ENCODE data around the gene DCAF16.

Gene DCAF16

GRCh38 chr4:17765514-17766286 is 44.9 kb downstream of the DCAF16 start:
- Histone ChIP-seq H3K4me1 (ENCODE audit: control insufficient read depth, insufficient read depth, low read length, poor library complexity, severe bottlenecking) (no peaks in the 10 kb centered on the region), H3K4me3 (ENCODE audit: extremely low read depth, insufficient read depth, low read length, poor library complexity, severe bottlenecking) (no peak overlapping the region), H3K36me3 (ENCODE audit: control insufficient read depth, insufficient read depth, low read length) (no peaks in the 10 kb centered on the region), H3K27ac (ENCODE audit: low read depth, low read length, severe bottlenecking) (no peak overlapping the region), H3K9me3 (ENCODE audit: control insufficient read depth, low read length) (peaks cover 7% of the 10 kb centered on the region)
- WGBS, 2 experiments (ENCODE audit: insufficient coverage in 2 of 2), result 88 to 100% methylated on average over 2 to 11 of the region's 11 CpGs

GRCh38 chr4:17763931-17764330 is 46.6 kb downstream of the DCAF16 start:
- Histone ChIP-seq H3K4me1 (ENCODE audit: control insufficient read depth, insufficient read depth, low read length, poor library complexity, severe bottlenecking) (no peaks in the 10 kb centered on the region), H3K9me3 (ENCODE audit: control insufficient read depth, low read length) (peaks cover 7% of the 10 kb centered on the region)
- WGBS, 2 experiments (ENCODE audit: insufficient coverage in 2 of 2), result 57 to 78% methylated on average over 4 to 5 of the region's 5 CpGs

GRCh38 chr4:17763416-17763815 is 47.1 kb downstream of the DCAF16 start:
- Histone ChIP-seq H3K9me3 (ENCODE audit: control insufficient read depth, low read length) (peaks cover 7% of the 10 kb centered on the region), H3K4me1 (ENCODE audit: control insufficient read depth, insufficient read depth, low read length, poor library complexity, severe bottlenecking) (no peaks in the 10 kb centered on the region), H3K4me3 (ENCODE audit: extremely low read depth, insufficient read depth, low read length, poor library complexity, severe bottlenecking) (no peak overlapping the region), H3K27ac (ENCODE audit: low read depth, low read length, severe bottlenecking) (no peak overlapping the region), H3K36me3 (ENCODE audit: control insufficient read depth, insufficient read depth, low read length) (no peaks in the 10 kb centered on the region)
- WGBS, 2 experiments (ENCODE audit: insufficient coverage in 2 of 2), result 87 to 100% methylated on average over 2 to 3 of the region's 3 CpGs

More at GRCh38 chr4:17763931-17764330, 46.6 kb downstream of the DCAF16 start:
- no peak overlapping the region for H3K27ac ChIP-seq (ENCODE audit: low read depth, low read length, severe bottlenecking)
- H3K36me3 ChIP-seq (ENCODE audit: control insufficient read depth, insufficient read depth, low read length), result no peaks in the 10 kb centered on the region
- H3K4me3 ChIP-seq (ENCODE audit: extremely low read depth, insufficient read depth, low read length, poor library complexity, severe bottlenecking), result no peak overlapping the region

GRCh38 chr4:17762726-17763125 is 47.8 kb downstream of the DCAF16 start:
- no peak overlapping the region for H3K27ac ChIP-seq (ENCODE audit: low read depth, low read length, severe bottlenecking)
- H3K4me1 ChIP-seq (ENCODE audit: control insufficient read depth, insufficient read depth, low read length, poor library complexity, severe bottlenecking), result no peaks in the 10 kb centered on the region
- H3K4me3 ChIP-seq (ENCODE audit: extremely low read depth, insufficient read depth, low read length, poor library complexity, severe bottlenecking), result no peak overlapping the region
- no peaks in the 10 kb centered on the region for H3K36me3 ChIP-seq (ENCODE audit: control insufficient read depth, insufficient read depth, low read length)
- WGBS, 2 experiments (ENCODE audit: insufficient coverage in 2 of 2), result 79 to 100% methylated on average over 1 of the region's 1 CpG
- peaks cover 7% of the 10 kb centered on the region for H3K9me3 ChIP-seq (ENCODE audit: control insufficient read depth, low read length)

GRCh38 chr4:17761062-17761461 is 49.5 kb downstream of the DCAF16 start:
- no peak overlapping the region for H3K4me3 ChIP-seq (ENCODE audit: extremely low read depth, insufficient read depth, low read length, poor library complexity, severe bottlenecking)
- H3K9me3 ChIP-seq (ENCODE audit: control insufficient read depth, low read length), result no peaks in the 10 kb centered on the region
- WGBS, 2 experiments (ENCODE audit: insufficient coverage in 2 of 2), result 57 to 60% methylated on average over 1 of the region's 1 CpG
- H3K4me1 ChIP-seq (ENCODE audit: control insufficient read depth, insufficient read depth, low read length, poor library complexity, severe bottlenecking), result no peaks in the 10 kb centered on the region
- no peak overlapping the region for H3K27ac ChIP-seq (ENCODE audit: low read depth, low read length, severe bottlenecking)
- no peaks in the 10 kb centered on the region for H3K36me3 ChIP-seq (ENCODE audit: control insufficient read depth, insufficient read depth, low read length)

- Histone ChIP-seq H3K4me1 (ENCODE audit: control insufficient read depth, insufficient read depth, low read length, poor library complexity, severe bottlenecking) (no peaks in the 10 kb centered on the region), H3K36me3 (ENCODE audit: control insufficient read depth, insufficient read depth, low read length) (no peaks in the 10 kb centered on the region), H3K9me3 (ENCODE audit: control insufficient read depth, low read length) (no peaks in the 10 kb centered on the region), H3K27ac (ENCODE audit: low read depth, low read length, severe bottlenecking) (no peak overlapping the region), H3K4me3 (ENCODE audit: extremely low read depth, insufficient read depth, low read length, poor library complexity, severe bottlenecking) (no peak overlapping the region)
- 50 to 60% methylated on average over 6 of the region's 6 CpGs for WGBS, 2 experiments (ENCODE audit: insufficient coverage in 2 of 2)
Measured at GRCh38 chr4:17760626-17761025, 49.9 kb downstream of the DCAF16 start.

GRCh38 chr4:17758485-17758884 is 52.1 kb downstream of the DCAF16 start:
- no peak overlapping the region for H3K4me3 ChIP-seq (ENCODE audit: extremely low read depth, insufficient read depth, low read length, poor library complexity, severe bottlenecking)
- no peaks in the 10 kb centered on the region for H3K36me3 ChIP-seq (ENCODE audit: control insufficient read depth, insufficient read depth, low read length)
- no peak overlapping the region for H3K27ac ChIP-seq (ENCODE audit: low read depth, low read length, severe bottlenecking)
- 51 to 70% methylated on average over 2 of the region's 5 CpGs for WGBS, 2 experiments (ENCODE audit: insufficient coverage in 2 of 2)
- no peaks in the 10 kb centered on the region for H3K9me3 ChIP-seq (ENCODE audit: control insufficient read depth, low read length)
- H3K4me1 ChIP-seq (ENCODE audit: control insufficient read depth, insufficient read depth, low read length, poor library complexity, severe bottlenecking), result no peaks in the 10 kb centered on the region

GRCh38 chr4:17757621-17758020 is 52.9 kb downstream of the DCAF16 start:
- H3K27ac ChIP-seq (ENCODE audit: low read depth, low read length, severe bottlenecking), result no peak overlapping the region
- H3K4me1 ChIP-seq (ENCODE audit: control insufficient read depth, insufficient read depth, low read length, poor library complexity, severe bottlenecking), result no peaks in the 10 kb centered on the region
- H3K4me3 ChIP-seq (ENCODE audit: extremely low read depth, insufficient read depth, low read length, poor library complexity, severe bottlenecking), result no peak overlapping the region
- no CpG with 5 or more reads among the region's 1 CpG for WGBS, 2 experiments (ENCODE audit: insufficient coverage in 2 of 2)
- H3K36me3 ChIP-seq (ENCODE audit: control insufficient read depth, insufficient read depth, low read length), result no peaks in the 10 kb centered on the region
- no peaks in the 10 kb centered on the region for H3K9me3 ChIP-seq (ENCODE audit: control insufficient read depth, low read length)

- no peaks in the 10 kb centered on the region for H3K36me3 ChIP-seq (ENCODE audit: control insufficient read depth, insufficient read depth, low read length)
Measured at GRCh38 chr4:17753646-17754045, 56.9 kb downstream of the DCAF16 start.

More at GRCh38 chr4:17753646-17754045, 56.9 kb downstream of the DCAF16 start:
- Histone ChIP-seq H3K4me3 (ENCODE audit: extremely low read depth, insufficient read depth, low read length, poor library complexity, severe bottlenecking) (no peak overlapping the region), H3K4me1 (ENCODE audit: control insufficient read depth, insufficient read depth, low read length, poor library complexity, severe bottlenecking) (no peaks in the 10 kb centered on the region), H3K27ac (ENCODE audit: low read depth, low read length, severe bottlenecking) (no peak overlapping the region), H3K9me3 (ENCODE audit: control insufficient read depth, low read length) (no peaks in the 10 kb centered on the region)
- 93 to 100% methylated on average over 2 of the region's 2 CpGs for WGBS, 2 experiments (ENCODE audit: insufficient coverage in 2 of 2)
